Left forelimb (tissue), 1 donor: ENCODE measurements around the gene MAB21L2.
A peak's percentile ranks its signal among the peaks of the same experiment; 100 is the strongest.

Source experiments
- DNase-seq: peaks from one replicate; pipeline ENCODE4 v3.0.0-alpha.2; 2018; ENCODE audit warnings: low spot score

The MAB21L2 gene

DNA sequence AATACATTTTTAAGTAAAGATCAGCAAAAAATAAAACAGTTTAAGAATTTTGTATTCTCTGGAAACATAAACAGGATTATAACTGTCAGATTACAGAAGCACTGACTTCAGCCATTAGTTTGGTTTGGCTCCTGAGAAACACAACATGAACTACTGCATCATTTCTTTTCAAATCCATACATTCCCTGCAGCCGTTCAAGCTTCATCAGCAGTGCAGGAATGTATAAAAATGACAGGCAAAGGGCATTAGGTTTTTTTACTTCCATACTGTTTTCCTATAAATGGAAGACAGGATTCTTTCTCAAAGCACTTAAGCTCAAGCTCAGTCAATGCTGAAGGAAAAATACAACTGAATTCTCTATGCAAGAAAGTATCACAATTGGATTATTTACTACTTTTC lies 4.2 kb upstream of the MAB21L2 start:
- no peak for DNase-seq

GRCh38 chr4:150578745-150579501 lies 3.0 kb upstream of the MAB21L2 start:
- DNase-seq: peak; percentile 67

GRCh38 chr4:150579551-150580234 lies 2.3 kb upstream of the MAB21L2 start:
- peak; percentile 74 for DNase-seq

- DNase-seq: peak; percentile 60
Measured at GRCh38 chr4:150580306-150580705, 1.6 kb upstream of the MAB21L2 start.

- no peak for DNase-seq
Measured at GRCh38 chr4:150581056-150581605, 820 bp upstream of the MAB21L2 start.

DNA sequence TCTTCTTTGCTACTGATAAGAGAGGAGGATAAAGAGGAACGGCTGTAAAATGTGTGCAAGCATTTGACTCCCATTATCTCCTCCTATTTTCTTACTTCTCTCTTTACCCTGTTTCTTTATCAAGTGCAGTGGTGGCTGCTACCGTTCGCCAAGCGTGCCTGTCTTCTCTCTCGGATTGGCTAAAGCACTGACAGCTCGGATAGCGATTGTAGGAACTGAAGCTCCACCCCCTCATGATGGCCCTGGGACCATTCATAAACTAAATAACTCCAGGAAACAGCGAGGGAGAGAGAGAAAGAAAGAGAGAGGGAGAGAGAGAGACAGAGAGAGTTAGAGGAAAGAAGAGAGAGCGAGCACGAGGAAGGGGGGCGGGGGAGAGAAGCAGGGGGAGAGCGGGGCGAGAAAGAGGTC lies 305 bp upstream of the MAB21L2 start:
- peak; percentile 76 for DNase-seq

GRCh38 chr4:150582873-150583286 lies 929 bp downstream of the MAB21L2 start:
- peak; percentile 78 for DNase-seq

DNA sequence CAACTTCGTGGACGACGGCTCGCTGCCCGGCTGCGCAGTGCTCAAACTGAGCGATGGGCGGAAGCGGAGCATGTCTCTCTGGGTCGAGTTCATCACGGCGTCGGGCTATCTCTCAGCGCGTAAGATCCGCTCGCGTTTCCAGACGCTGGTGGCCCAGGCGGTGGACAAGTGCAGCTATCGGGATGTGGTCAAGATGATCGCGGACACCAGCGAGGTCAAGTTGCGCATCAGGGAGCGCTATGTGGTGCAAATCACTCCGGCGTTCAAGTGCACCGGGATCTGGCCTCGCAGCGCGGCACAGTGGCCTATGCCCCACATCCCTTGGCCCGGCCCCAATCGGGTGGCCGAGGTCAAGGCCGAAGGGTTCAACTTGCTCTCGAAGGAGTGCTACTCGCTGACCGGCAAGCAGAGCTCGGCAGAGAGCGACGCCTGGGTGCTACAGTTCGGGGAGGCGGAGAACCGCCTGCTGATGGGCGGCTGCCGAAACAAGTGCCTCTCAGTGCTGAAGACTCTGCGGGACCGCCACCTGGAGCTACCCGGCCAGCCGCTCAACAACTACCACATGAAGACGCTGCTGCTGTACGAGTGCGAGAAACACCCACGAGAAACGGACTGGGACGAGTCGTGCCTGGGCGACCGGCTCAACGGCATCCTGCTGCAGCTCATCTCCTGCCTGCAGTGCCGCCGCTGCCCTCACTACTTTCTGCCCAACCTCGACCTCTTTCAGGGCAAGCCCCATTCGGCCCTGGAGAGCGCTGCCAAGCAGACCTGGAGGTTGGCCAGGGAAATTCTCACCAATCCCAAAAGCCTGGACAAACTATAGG lies 1.5 kb downstream of the MAB21L2 start:
- DNase-seq: peak; percentile 81

DNA sequence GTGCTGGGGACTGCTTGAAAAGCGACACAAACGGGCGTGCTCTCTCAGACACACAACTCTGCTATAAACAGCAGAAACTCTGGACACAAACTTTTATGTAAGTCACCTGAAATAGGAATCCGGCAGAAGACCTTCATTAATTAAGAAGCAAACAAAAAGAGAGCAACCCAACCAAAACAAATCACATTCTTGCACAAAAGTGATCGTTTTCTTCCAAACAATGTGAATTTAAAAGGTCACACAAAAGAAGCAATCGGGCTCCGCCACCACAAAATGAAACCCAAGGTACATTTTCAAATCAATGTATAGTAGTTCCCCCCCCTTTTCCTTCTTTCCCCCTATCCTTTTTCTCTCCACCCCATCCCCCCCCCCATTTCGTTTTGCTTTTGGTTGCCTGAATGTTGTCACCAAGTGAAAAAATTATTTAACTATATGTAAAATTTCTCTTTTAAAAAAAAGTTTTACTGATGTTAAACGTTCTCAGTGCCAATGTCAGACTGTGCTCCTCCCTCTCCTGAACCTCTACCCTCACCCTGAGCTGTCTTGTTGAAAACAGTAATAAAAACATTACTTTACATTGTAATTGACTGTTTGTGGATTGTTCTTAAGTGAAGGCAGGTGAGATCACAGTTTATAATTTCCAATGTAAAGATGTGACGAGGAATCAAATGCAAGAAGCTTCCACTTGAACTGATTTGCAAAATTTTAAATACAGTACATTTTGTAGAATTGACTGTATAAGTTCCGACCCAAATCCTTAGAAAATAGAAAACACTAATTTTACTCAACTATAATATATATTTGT lies 2.4 kb downstream of the MAB21L2 start:
- no peak for DNase-seq

- DNase-seq: no peak
Measured at GRCh38 chr4:150585611-150586010, 3.7 kb downstream of the MAB21L2 start.

DNA sequence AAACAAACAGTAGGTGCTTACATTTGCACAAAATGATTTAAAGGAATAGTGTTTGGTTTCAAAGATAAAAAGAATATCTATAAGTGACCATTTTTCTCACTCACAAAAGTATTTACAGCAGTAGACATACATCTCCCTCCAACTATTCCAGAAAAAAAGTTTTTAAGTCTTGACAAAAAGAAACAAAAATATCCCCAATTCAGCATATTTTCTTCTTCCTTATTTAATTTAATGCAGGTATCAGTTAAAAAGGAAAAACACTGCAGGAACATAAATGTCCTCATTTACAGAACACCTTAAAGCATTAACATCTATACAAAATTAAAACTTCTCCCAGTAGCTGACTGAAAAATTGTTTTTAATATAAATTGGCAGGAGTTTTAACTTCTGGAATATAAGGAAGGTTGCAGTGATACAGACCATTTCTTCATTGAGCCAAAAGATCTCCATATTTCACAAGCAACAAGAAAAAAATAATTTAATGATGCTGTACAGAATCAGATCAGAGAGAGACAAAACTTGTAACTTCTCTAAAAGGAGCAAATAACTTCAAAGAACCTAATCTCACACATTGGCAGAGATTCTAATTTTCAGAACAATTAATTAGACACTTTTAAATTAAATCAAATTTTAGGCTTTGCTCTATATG lies 4.3 kb downstream of the MAB21L2 start:
- DNase-seq: no peak

DNA sequence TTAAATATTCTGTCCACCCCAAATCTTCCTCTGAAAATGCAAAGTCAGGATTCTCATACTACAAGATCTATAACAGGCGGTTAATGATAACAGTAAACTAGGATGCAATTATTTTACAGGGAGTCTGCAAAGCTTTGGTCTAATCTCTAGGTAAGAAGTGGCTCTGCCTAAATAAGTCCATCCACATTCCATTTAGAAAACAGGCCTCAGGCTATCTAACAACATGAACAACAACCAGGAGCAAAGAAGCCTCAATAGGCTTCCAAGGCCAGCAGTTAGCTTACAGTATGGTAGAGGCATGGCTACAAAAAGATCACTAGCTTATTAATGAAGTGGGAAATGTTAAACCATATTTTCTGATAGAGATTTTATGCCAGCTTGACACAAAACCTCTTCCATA lies 6.4 kb downstream of the MAB21L2 start:
- no peak for DNase-seq

DNA sequence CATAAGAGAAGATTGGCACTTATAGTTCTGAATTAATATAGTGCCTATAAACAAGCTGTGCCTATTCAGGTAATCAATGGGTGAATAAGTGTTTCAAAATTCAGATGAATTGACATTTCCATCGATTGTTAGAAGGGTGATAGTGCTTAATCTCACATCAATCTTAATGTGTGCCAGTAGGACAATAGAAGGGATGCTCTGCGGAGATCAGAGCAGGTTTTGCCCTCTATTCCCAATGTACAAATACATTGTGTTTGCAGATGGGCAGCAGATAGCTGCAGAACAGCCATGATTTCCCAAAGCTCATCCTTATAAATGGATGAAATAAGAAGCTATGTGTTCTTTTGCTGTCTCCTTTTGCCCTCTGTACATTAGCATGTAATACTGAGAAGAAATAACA lies 7.2 kb downstream of the MAB21L2 start:
- no peak for DNase-seq

DNA sequence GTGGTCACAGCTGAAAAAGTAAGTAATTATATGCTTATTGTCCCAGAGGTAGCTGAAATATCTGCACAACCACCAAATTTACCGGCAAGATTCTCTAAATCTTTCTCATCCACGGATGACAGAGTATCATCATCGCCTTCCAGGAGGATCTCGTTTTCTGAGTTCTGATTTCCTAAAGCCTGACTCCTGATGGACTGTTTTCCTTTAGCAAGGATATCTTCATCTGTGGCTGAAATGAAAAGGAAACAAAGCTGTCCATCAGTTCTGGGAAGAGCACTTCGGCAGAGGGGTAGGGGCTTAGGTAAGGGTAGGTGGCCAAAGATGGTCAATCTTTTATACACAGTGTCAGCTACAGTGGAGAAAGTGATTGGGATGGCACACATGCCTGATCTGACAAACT lies 8.7 kb downstream of the MAB21L2 start:
- no peak for DNase-seq

DNA sequence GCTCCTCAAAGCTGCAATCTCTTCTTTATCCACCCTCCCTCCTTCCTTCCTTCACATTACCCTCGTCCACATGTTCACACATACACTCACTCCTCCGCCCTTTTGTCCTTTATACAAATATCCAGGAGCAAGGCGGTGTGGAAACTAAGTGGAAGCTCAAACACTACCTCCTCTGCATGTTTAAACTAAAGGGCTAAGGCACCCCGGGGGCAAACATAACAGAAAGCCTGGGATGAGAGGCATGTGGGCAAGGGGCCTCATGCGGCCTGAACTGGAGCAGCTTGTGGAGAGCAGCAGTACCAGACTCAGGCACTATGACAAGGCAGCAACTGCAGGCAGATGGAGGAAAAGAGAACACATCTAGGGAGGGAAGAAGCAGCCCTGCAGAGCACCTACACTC lies 9.5 kb downstream of the MAB21L2 start:
- DNase-seq: peak; percentile 57

GRCh38 chr4:150591904-150592303 lies 10.0 kb downstream of the MAB21L2 start:
- DNase-seq: no peak

DNA sequence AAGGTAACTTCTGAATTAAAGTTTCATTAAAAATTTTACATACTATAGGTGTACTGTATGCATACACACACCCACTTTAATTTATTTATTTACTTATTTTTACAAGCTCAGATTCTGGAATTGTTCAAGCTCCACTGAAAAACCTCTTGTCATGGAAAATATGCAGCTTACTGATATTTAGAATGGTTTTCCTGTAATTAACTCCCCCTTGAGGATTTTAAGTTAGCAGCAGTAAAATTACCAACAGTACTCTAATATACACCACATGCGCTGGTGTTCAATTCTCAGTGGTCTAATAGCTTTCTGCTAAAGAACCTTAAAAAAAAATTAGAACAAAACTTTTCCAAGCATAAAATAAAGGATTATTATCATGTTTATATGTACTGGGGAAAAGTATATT lies 12.0 kb downstream of the MAB21L2 start:
- DNase-seq: no peak

GRCh38 chr4:150598909-150599308 lies 17.0 kb downstream of the MAB21L2 start:
- no peak for DNase-seq

DNA sequence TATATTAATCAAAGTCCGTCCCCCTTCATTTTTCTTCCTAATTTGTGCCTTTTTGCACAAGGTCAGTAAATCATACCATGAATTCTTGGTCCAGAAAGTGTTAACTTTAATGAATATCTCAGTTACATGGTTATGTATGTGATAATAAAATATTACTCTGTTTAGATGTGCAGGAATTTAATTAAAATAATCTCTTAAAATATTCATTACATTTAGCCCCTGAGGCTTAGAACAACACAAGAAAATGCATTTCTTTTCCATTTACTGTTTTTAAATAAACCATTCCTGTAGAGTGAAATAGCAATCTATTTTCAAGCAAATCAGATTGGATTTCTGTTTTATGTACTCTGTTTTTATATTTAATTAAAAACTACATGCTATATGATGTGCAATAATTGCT lies 17.6 kb downstream of the MAB21L2 start:
- DNase-seq: no peak

DNA sequence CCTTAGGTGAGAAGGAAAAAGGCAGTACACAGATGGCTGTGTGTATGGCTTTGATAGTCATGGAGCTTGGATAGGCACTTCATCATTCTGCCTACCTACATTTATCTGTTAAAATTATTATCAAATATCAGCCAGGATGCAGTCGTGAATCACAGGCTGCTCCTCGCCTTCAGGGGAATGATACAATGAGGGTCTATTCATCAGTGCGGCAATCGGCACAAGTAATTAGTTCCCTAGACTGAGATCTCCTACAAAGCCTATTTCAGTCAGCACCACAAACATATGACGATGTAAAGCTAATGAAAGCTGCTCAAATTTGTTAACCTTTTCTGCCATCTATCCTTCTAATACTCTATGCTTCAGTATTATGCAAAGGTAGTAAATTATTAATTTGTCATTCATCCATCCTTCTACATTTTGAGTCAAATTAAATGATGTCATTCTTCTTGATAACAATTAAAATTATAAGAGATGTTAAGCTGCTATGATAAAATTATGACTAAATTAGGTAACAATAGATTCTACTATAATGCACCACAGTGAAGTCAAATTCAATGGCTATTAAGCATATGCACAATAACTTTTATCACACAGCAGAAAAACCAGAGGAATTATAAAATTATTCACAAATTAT lies 19.0 kb downstream of the MAB21L2 start:
- DNase-seq: no peak

- DNase-seq: no peak
Measured at GRCh38 chr4:150609131-150609530, 27.2 kb downstream of the MAB21L2 start.
